Vagina (tissue), 2 donors: Measurements from ENCODE around the gene CTBS. TPM values are rescaled to one million over a fixed set of nuclear protein-coding genes. Genes with fewer than 3 reads are reported as not detected.
A peak's percentile ranks its signal among the peaks of the same experiment; 100 is the strongest.

ENCODE experiments used
- DNase-seq, 2 donors: peaks; one replicate each; pipeline ENCODE4 v3.0.0-alpha.2; 2017; ENCODE audit errors: extremely low spot score in 2 of 2
- H3K27ac ChIP-seq: fragments of 200-600 bp; sonication (generic); one replicate; pipeline ENCODE4 v1.5.1; 2019
- H3K27me3 ChIP-seq: fragments of 200-600 bp; sonication (generic); one replicate; pipeline ENCODE4 v1.5.1; 2019
- H3K36me3 ChIP-seq, 2 donors: fragments of 200-600 bp; sonication (generic); one replicate each; pipeline ENCODE4 v1.5.1; 2017 to 2019
- H3K4me1 ChIP-seq: fragments of 200-600 bp; sonication (generic); one replicate; pipeline ENCODE4 v1.5.1; 2019
- H3K4me3 ChIP-seq, 2 donors: fragments of 200-600 bp; sonication (generic); 1 replicate in 1 of 2; 2 replicates in 1 of 2; pipeline ENCODE4 v1.5.1; 2016 to 2019
- H3K9me3 ChIP-seq: fragments of 200-600 bp; sonication (generic); one replicate; pipeline ENCODE4 v1.5.1; 2019
- CTCF ChIP-seq, 3 experiments: fragments of 450-650 bp in 2 of 3; fragments of 200-600 bp in 1 of 3; sonication (generic) in 1 of 3; IDR thresholded peaks; one replicate each; pipeline ENCODE4 v1.5.1; 2017 to 2019; ENCODE audit warnings: antibody characterized with exemption in 3 of 3, mild to moderate bottlenecking in 2 of 3, moderate library complexity in 2 of 3
- POLR2A ChIP-seq, 2 donors: fragments of 450-650 bp; IDR thresholded peaks; one replicate each; pipeline ENCODE4 v1.6.1; 2017; ENCODE audit warnings: antibody characterized with exemption in 2 of 2, mild to moderate bottlenecking in 2 of 2, moderate library complexity in 2 of 2
- POLR2AphosphoS5 ChIP-seq, 2 donors: sonication (generic); formaldehyde crosslinking; IDR thresholded peaks; one replicate each; pipeline ENCODE4 v1.9.0; 2017; ENCODE audit warnings: antibody characterized with exemption in 2 of 2, mild to moderate bottlenecking in 2 of 2, low read depth in 1 of 2; ENCODE audit not compliant: insufficient read depth in 1 of 2
- intact Hi-C: fragments of 100-400 bp; cut with DNase I; formaldehyde crosslinking; loops from one replicate; pipeline ENCODE4 v1.15.1; 2023
- total RNA-seq: library from RNA; depleted of rRNA; stranded (reverse); fragments of >200 nt; gene quantifications from one replicate; pipeline ENCODE4 v1.2.3, GENCODE V29; 2016

The CTBS gene
- total RNA-seq, 1 donor from 2014 or later, result 9.3 TPM

- Histone ChIP-seq H3K27ac (no peak overlapping the region), H3K4me1 (peaks cover 10% of the 10 kb centered on the region), H3K36me3 (no peaks in the 10 kb centered on the region), H3K4me3 (no peak overlapping the region), H3K9me3 (no peaks in the 10 kb centered on the region), H3K27me3 (no peaks in the 10 kb centered on the region)
- no peak for TF ChIP-seq POLR2A (IDR thresholded peaks at IDR 0.05)
- no peak for TF ChIP-seq POLR2AphosphoS5 (IDR thresholded peaks at IDR 0.05; ENCODE audit: insufficient read depth in 1 of 2, low read depth in 1 of 2)
- no peak for TF ChIP-seq CTCF (IDR thresholded peaks at IDR 0.05)
- intact Hi-C loops, result loop anchor here (10.0 kb wide), 1 partner anchor 493 kb away; no protein-coding TSS in a partner anchor
- peak in 1 of 2 donors; percentile 54 for DNase-seq
Observed at GRCh38 chr1:84617349-84617748, 43.1 kb upstream of the CTBS start.

DNA sequence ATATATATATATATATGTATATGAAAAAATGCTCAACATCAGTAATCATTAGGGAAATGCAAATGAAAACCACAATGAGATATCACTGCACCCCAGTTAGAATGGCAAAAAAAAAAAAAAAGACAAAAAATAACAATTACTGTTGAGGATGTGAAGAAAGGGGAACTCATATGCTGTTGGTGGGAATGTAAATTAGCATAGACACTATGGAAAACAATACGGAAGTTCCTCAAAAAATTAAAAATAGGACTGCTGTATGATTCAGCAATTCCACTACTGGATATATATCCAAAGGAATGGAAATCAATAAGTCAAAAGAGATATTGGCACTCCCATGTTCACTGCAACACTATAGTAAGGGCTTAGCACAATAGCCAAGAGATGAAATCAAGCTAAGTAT is 41.5 kb upstream of the CTBS start:
- Histone ChIP-seq H3K27me3 (no peaks in the 10 kb centered on the region), H3K36me3 (no peaks in the 10 kb centered on the region), H3K4me1 (peaks cover 10% of the 10 kb centered on the region), H3K4me3 (no peak overlapping the region), H3K27ac (no peak overlapping the region), H3K9me3 (no peaks in the 10 kb centered on the region)
- DNase-seq, result no peak
- TF ChIP-seq POLR2AphosphoS5 (IDR thresholded peaks at IDR 0.05; ENCODE audit: insufficient read depth in 1 of 2, low read depth in 1 of 2) (no peak), CTCF (IDR thresholded peaks at IDR 0.05) (no peak), POLR2A (IDR thresholded peaks at IDR 0.05) (no peak)
- intact Hi-C loops, result loop anchor here (10.0 kb wide), 1 partner anchor 491 kb away; no protein-coding TSS in a partner anchor

GRCh38 chr1:84613887-84614286 is 39.6 kb upstream of the CTBS start:
- intact Hi-C loops, result loop anchor here (10.0 kb wide), 1 partner anchor 489 kb away; no protein-coding TSS in a partner anchor
- no peak for DNase-seq

DNA sequence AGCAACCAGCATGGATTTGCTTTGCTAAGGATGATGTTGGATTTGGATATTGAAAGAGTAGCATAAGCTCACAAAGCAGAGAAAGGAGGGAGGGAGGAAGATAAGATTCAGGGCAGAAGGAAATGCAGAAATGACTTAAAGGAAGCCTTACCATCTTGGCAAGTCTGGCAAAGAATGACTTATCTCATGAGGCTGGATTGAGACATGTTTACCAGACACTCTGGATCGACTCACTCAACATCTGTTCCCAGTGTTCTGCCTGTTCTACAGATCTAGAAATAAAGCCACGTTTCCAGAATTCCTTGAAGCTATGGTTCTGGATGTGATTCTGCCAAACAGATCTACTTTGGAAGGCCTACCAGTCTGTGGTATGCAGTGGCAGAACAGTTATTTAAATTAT is 38.8 kb upstream of the CTBS start:
- TF ChIP-seq CTCF (IDR thresholded peaks at IDR 0.05) (no peak), POLR2AphosphoS5 (IDR thresholded peaks at IDR 0.05; ENCODE audit: insufficient read depth in 1 of 2, low read depth in 1 of 2) (no peak), POLR2A (IDR thresholded peaks at IDR 0.05) (no peak)
- intact Hi-C loops, result loop anchor here (10.0 kb wide), 1 partner anchor 488 kb away; no protein-coding TSS in a partner anchor
- H3K4me1 ChIP-seq, result no peaks in the 10 kb centered on the region
- H3K9me3 ChIP-seq, result no peaks in the 10 kb centered on the region
- H3K27me3 ChIP-seq, result no peaks in the 10 kb centered on the region
- no peaks in the 10 kb centered on the region for H3K36me3 ChIP-seq
- no peak for DNase-seq
- no peak overlapping the region for H3K27ac ChIP-seq
- H3K4me3 ChIP-seq, result no peak overlapping the region

More at GRCh38 chr1:84613887-84614286, 39.6 kb upstream of the CTBS start:
- Histone ChIP-seq H3K9me3 (no peaks in the 10 kb centered on the region), H3K27ac (no peak overlapping the region), H3K27me3 (no peaks in the 10 kb centered on the region), H3K36me3 (no peaks in the 10 kb centered on the region), H3K4me3 (no peak overlapping the region), H3K4me1 (peaks cover 2% of the 10 kb centered on the region)
- no peak for TF ChIP-seq POLR2A (IDR thresholded peaks at IDR 0.05)
- TF ChIP-seq POLR2AphosphoS5 (IDR thresholded peaks at IDR 0.05; ENCODE audit: insufficient read depth in 1 of 2, low read depth in 1 of 2), result no peak
- TF ChIP-seq CTCF (IDR thresholded peaks at IDR 0.05), result no peak

- DNase-seq, result no peak
- H3K9me3 ChIP-seq, result no peaks in the 10 kb centered on the region
- no peak for TF ChIP-seq POLR2A (IDR thresholded peaks at IDR 0.05)
- no peak for TF ChIP-seq CTCF (IDR thresholded peaks at IDR 0.05)
- TF ChIP-seq POLR2AphosphoS5 (IDR thresholded peaks at IDR 0.05; ENCODE audit: insufficient read depth in 1 of 2, low read depth in 1 of 2), result no peak
- H3K4me3 ChIP-seq, result no peak overlapping the region
- no peak overlapping the region for H3K27ac ChIP-seq
- intact Hi-C loops, result loop anchor here (10.0 kb wide), 1 partner anchor 487 kb away; no protein-coding TSS in a partner anchor
- no peaks in the 10 kb centered on the region for H3K27me3 ChIP-seq
- no peaks in the 10 kb centered on the region for H3K36me3 ChIP-seq
- no peaks in the 10 kb centered on the region for H3K4me1 ChIP-seq
Observed at GRCh38 chr1:84611796-84612195, 37.6 kb upstream of the CTBS start.
